ENCODE measurements around the gene PPIP5K1.

PPIP5K1 gene

GRCh38 chr15:43522247-43522646 lies 67.8 kb downstream of the PPIP5K1 start:
- Mint-ChIP-seq H3K4me3 (no peak overlapping the region), H3K36me3 (ENCODE audit: insufficient read depth) (peaks cover 3% of the 10 kb centered on the region), H3K27ac (ENCODE audit: low read depth) (no peak overlapping the region), H3K4me1 (peaks cover 7% of the 10 kb centered on the region), H3K27me3 (peaks cover 29% of the 10 kb centered on the region), H3K9me3 (no peaks in the 10 kb centered on the region)
- ATAC-seq (replicated peaks; ENCODE audit: extremely low read depth, poor library complexity, severe bottlenecking) (no peak), DNase-seq (ENCODE audit: low spot score in 2 of 2) (no peak)

- Mint-ChIP-seq H3K36me3 (ENCODE audit: insufficient read depth) (peaks cover 3% of the 10 kb centered on the region), H3K4me3 (no peak overlapping the region), H3K27ac (ENCODE audit: low read depth) (no peak overlapping the region), H3K4me1 (peaks cover 7% of the 10 kb centered on the region), H3K27me3 (peaks cover 38% of the 10 kb centered on the region), H3K9me3 (no peaks in the 10 kb centered on the region)
- DNase-seq (ENCODE audit: low spot score in 2 of 2) (no peak), ATAC-seq (replicated peaks; ENCODE audit: extremely low read depth, poor library complexity, severe bottlenecking) (no peak)
These were observed 68.6 kb downstream of the PPIP5K1 start for GRCh38 chr15:43521419-43521818.

GRCh38 chr15:43520138-43520537 lies 69.9 kb downstream of the PPIP5K1 start:
- no peak overlapping the region for H3K27ac Mint-ChIP-seq (ENCODE audit: low read depth)
- H3K27me3 Mint-ChIP-seq, result peaks cover 48% of the 10 kb centered on the region
- no peak for ATAC-seq (replicated peaks; ENCODE audit: extremely low read depth, poor library complexity, severe bottlenecking)
- no peak overlapping the region for H3K4me3 Mint-ChIP-seq
- peaks cover 3% of the 10 kb centered on the region for H3K4me1 Mint-ChIP-seq
- H3K36me3 Mint-ChIP-seq (ENCODE audit: insufficient read depth), result peaks cover 3% of the 10 kb centered on the region
- no peaks in the 10 kb centered on the region for H3K9me3 Mint-ChIP-seq
- DNase-seq (ENCODE audit: low spot score in 2 of 2), result no peak

GRCh38 chr15:43519196-43519595 lies 70.8 kb downstream of the PPIP5K1 start:
- Mint-ChIP-seq H3K4me3 (no peak overlapping the region), H3K36me3 (ENCODE audit: insufficient read depth) (peaks cover 3% of the 10 kb centered on the region), H3K4me1 (no peaks in the 10 kb centered on the region), H3K27ac (ENCODE audit: low read depth) (no peak overlapping the region), H3K27me3 (peaks cover 48% of the 10 kb centered on the region), H3K9me3 (no peaks in the 10 kb centered on the region)
- DNase-seq (ENCODE audit: low spot score in 2 of 2) (no peak), ATAC-seq (replicated peaks; ENCODE audit: extremely low read depth, poor library complexity, severe bottlenecking) (no peak)

GRCh38 chr15:43518197-43518761 lies 71.7 kb downstream of the PPIP5K1 start:
- Mint-ChIP-seq H3K9me3 (no peaks in the 10 kb centered on the region), H3K36me3 (ENCODE audit: insufficient read depth) (peaks cover 3% of the 10 kb centered on the region), H3K4me3 (peak overlapping the region; percentile 12), H3K27me3 (peaks cover 48% of the 10 kb centered on the region), H3K4me1 (no peaks in the 10 kb centered on the region), H3K27ac (ENCODE audit: low read depth) (no peak overlapping the region)
- DNase-seq (ENCODE audit: low spot score in 2 of 2), result no peak
- peak; percentile 49 for ATAC-seq (replicated peaks; ENCODE audit: extremely low read depth, poor library complexity, severe bottlenecking)

GRCh38 chr15:43517354-43518196 lies 72.4 kb downstream of the PPIP5K1 start, which contains the start of gene MAP1A:
MAP1A (plus strand) TSS chr15:43517608; CDS start chr15:43521474, 3,866 bp downstream.
- no peaks in the 10 kb centered on the region for H3K4me1 Mint-ChIP-seq
- peaks cover 48% of the 10 kb centered on the region for H3K27me3 Mint-ChIP-seq
- no peaks in the 10 kb centered on the region for H3K9me3 Mint-ChIP-seq
- H3K27ac Mint-ChIP-seq (ENCODE audit: low read depth), result no peak within 1 kb of the TSS
- peaks cover 3% of the 10 kb centered on the region for H3K36me3 Mint-ChIP-seq (ENCODE audit: insufficient read depth)
- ATAC-seq (replicated peaks; ENCODE audit: extremely low read depth, poor library complexity, severe bottlenecking), result no peak
- no peak for DNase-seq (ENCODE audit: low spot score in 2 of 2)
- H3K4me3 Mint-ChIP-seq, result peak within 1 kb of the TSS; percentile 12

GRCh38 chr15:43516801-43517353 lies 73.1 kb downstream of the PPIP5K1 start:
- no peak for DNase-seq (ENCODE audit: low spot score in 2 of 2)
- Mint-ChIP-seq H3K27me3 (peaks cover 48% of the 10 kb centered on the region), H3K27ac (ENCODE audit: low read depth) (no peak overlapping the region), H3K9me3 (no peaks in the 10 kb centered on the region), H3K4me3 (no peak overlapping the region), H3K36me3 (ENCODE audit: insufficient read depth) (peaks cover 3% of the 10 kb centered on the region), H3K4me1 (peaks cover 4% of the 10 kb centered on the region)
- no peak for ATAC-seq (replicated peaks; ENCODE audit: extremely low read depth, poor library complexity, severe bottlenecking)

GRCh38 chr15:43516185-43516584 lies 73.8 kb downstream of the PPIP5K1 start:
- ATAC-seq (replicated peaks; ENCODE audit: extremely low read depth, poor library complexity, severe bottlenecking) (no peak), DNase-seq (ENCODE audit: low spot score in 2 of 2) (no peak)
- Mint-ChIP-seq H3K27me3 (peaks cover 48% of the 10 kb centered on the region), H3K4me1 (peaks cover 10% of the 10 kb centered on the region), H3K9me3 (no peaks in the 10 kb centered on the region), H3K36me3 (ENCODE audit: insufficient read depth) (peaks cover 6% of the 10 kb centered on the region), H3K4me3 (no peak overlapping the region), H3K27ac (ENCODE audit: low read depth) (no peak overlapping the region)

GRCh38 chr15:43515741-43516140 lies 74.3 kb downstream of the PPIP5K1 start:
- H3K4me3 Mint-ChIP-seq, result no peak overlapping the region
- H3K27ac Mint-ChIP-seq (ENCODE audit: low read depth), result no peak overlapping the region
- H3K27me3 Mint-ChIP-seq, result peaks cover 48% of the 10 kb centered on the region
- DNase-seq (ENCODE audit: low spot score in 2 of 2) (no peak), ATAC-seq (replicated peaks; ENCODE audit: extremely low read depth, poor library complexity, severe bottlenecking) (no peak)
- peaks cover 7% of the 10 kb centered on the region for H3K36me3 Mint-ChIP-seq (ENCODE audit: insufficient read depth)
- H3K9me3 Mint-ChIP-seq, result no peaks in the 10 kb centered on the region
- peaks cover 13% of the 10 kb centered on the region for H3K4me1 Mint-ChIP-seq

GRCh38 chr15:43514241-43515057 lies 75.6 kb downstream of the PPIP5K1 start:
- peaks cover 12% of the 10 kb centered on the region for H3K36me3 Mint-ChIP-seq (ENCODE audit: insufficient read depth)
- H3K27ac Mint-ChIP-seq (ENCODE audit: low read depth), result no peak overlapping the region
- H3K9me3 Mint-ChIP-seq, result no peaks in the 10 kb centered on the region
- ATAC-seq (replicated peaks; ENCODE audit: extremely low read depth, poor library complexity, severe bottlenecking) (no peak), DNase-seq (ENCODE audit: low spot score in 2 of 2) (no peak)
- peaks cover 20% of the 10 kb centered on the region for H3K4me1 Mint-ChIP-seq
- peaks cover 40% of the 10 kb centered on the region for H3K27me3 Mint-ChIP-seq
- H3K4me3 Mint-ChIP-seq, result no peak overlapping the region

- peaks cover 20% of the 10 kb centered on the region for H3K4me1 Mint-ChIP-seq
- H3K4me3 Mint-ChIP-seq, result no peak overlapping the region
- no peak overlapping the region for H3K27ac Mint-ChIP-seq (ENCODE audit: low read depth)
- ATAC-seq (replicated peaks; ENCODE audit: extremely low read depth, poor library complexity, severe bottlenecking) (no peak), DNase-seq (ENCODE audit: low spot score in 2 of 2) (no peak)
- H3K36me3 Mint-ChIP-seq (ENCODE audit: insufficient read depth), result peaks cover 11% of the 10 kb centered on the region
- no peaks in the 10 kb centered on the region for H3K9me3 Mint-ChIP-seq
- H3K27me3 Mint-ChIP-seq, result peaks cover 31% of the 10 kb centered on the region
These were observed 76.5 kb downstream of the PPIP5K1 start for GRCh38 chr15:43513550-43513949.

Measured in central memory CD8-positive, alpha-beta T cell (primary cell).